ENCODE results near the gene COMP.

Gene COMP

GRCh38 chr19:18794692-18795091, 3.6 kb upstream of the COMP start:
- no peak overlapping the region for H3K4me3 ChIP-seq (ENCODE audit: low read length)
- no peak for DNase-seq (ENCODE audit: low read depth)
- TF ChIP-seq CTCF (conservative IDR thresholded peaks at IDR 0.05; ENCODE audit: low read length), result no peak

- no peak for DNase-seq (ENCODE audit: low read depth)
- H3K4me3 ChIP-seq (ENCODE audit: low read length), result no peak overlapping the region
- no peak for TF ChIP-seq CTCF (conservative IDR thresholded peaks at IDR 0.05; ENCODE audit: low read length)
Measured at GRCh38 chr19:18794029-18794313, 2.9 kb upstream of the COMP start.

- DNase-seq (ENCODE audit: low read depth), result no peak
- no peak for TF ChIP-seq CTCF (conservative IDR thresholded peaks at IDR 0.05; ENCODE audit: low read length)
Measured at GRCh38 chr19:18793144-18794028, 2.3 kb upstream of the COMP start.

GRCh38 chr19:18792661-18793060, 1.6 kb upstream of the COMP start:
- no peak overlapping the region for H3K4me3 ChIP-seq (ENCODE audit: low read length)
- DNase-seq (ENCODE audit: low read depth), result no peak
- no peak for TF ChIP-seq CTCF (conservative IDR thresholded peaks at IDR 0.05; ENCODE audit: low read length)

More at GRCh38 chr19:18793144-18794028, 2.3 kb upstream of the COMP start:
- no peak overlapping the region for H3K4me3 ChIP-seq (ENCODE audit: low read length)

- no peak overlapping the region for H3K4me3 ChIP-seq (ENCODE audit: low read length)
- TF ChIP-seq CTCF (conservative IDR thresholded peaks at IDR 0.05; ENCODE audit: low read length), result no peak
- no peak for DNase-seq (ENCODE audit: low read depth)
Measured at GRCh38 chr19:18791315-18791678, 192 bp upstream of the COMP start.

- H3K4me3 ChIP-seq (ENCODE audit: low read length), result peak overlapping the region; percentile 50
- DNase-seq (ENCODE audit: low read depth), result no peak
- TF ChIP-seq CTCF (conservative IDR thresholded peaks at IDR 0.05; ENCODE audit: low read length), result no peak
Measured at GRCh38 chr19:18789883-18790565, 1.1 kb downstream of the COMP start.

- H3K4me3 ChIP-seq (ENCODE audit: low read length), result peak overlapping the region; percentile 22; the same call in 1 of the 2 replicates
- no peak for TF ChIP-seq CTCF (conservative IDR thresholded peaks at IDR 0.05; ENCODE audit: low read length)
- DNase-seq (ENCODE audit: low read depth), result no peak
Measured at GRCh38 chr19:18789422-18789869, 1.7 kb downstream of the COMP start.

Data from AG10803 (cell line).